ENCODE results near the gene CWF19L2.
"Not testable (repeated sequence)": the region's sequence is repeated elsewhere in the genome, so short reads cannot be mapped to it uniquely, and the experiment has no call there.

Gene CWF19L2

GRCh38 chr11:107457558-107458271 is at the start of gene CWF19L2:
Gene CWF19L2, minus strand, starts transcription at chr11:107457825. Its CDS starts 9 bp downstream, at chr11:107457816.
- peak; percentile 90 for DNase-seq

GRCh38 chr11:107505647-107506225 is 48.1 kb upstream of the CWF19L2 start:
- DNase-seq, result no peak

GRCh38 chr11:107504981-107505380 is 47.4 kb upstream of the CWF19L2 start:
- no peak for DNase-seq

GRCh38 chr11:107501713-107502112 is 44.1 kb upstream of the CWF19L2 start:
- DNase-seq, result no peak

GRCh38 chr11:107497371-107497770 is 39.7 kb upstream of the CWF19L2 start:
- not testable (repeated sequence) for DNase-seq

GRCh38 chr11:107496011-107496410 is 38.4 kb upstream of the CWF19L2 start:
- no peak for DNase-seq

- DNase-seq, result no peak
These were observed 36.4 kb upstream of the CWF19L2 start for GRCh38 chr11:107494055-107494454.

GRCh38 chr11:107493117-107493516 is 35.5 kb upstream of the CWF19L2 start:
- DNase-seq, result no peak

GRCh38 chr11:107490836-107491235 is 33.2 kb upstream of the CWF19L2 start:
- no peak for DNase-seq

- no peak for DNase-seq
These were observed 24.6 kb upstream of the CWF19L2 start for GRCh38 chr11:107482234-107482633.

- DNase-seq, result no peak
These were observed 21.3 kb upstream of the CWF19L2 start for GRCh38 chr11:107478922-107479321.

- no peak for DNase-seq
These were observed 20.2 kb upstream of the CWF19L2 start for GRCh38 chr11:107477820-107478219.

GRCh38 chr11:107473792-107474191 is 16.2 kb upstream of the CWF19L2 start:
- DNase-seq, result no peak

GRCh38 chr11:107472966-107473365 is 15.3 kb upstream of the CWF19L2 start:
- DNase-seq, result no peak

- no peak for DNase-seq
These were observed 11.0 kb upstream of the CWF19L2 start for GRCh38 chr11:107468596-107468995.

- DNase-seq, result no peak
These were observed 10.1 kb upstream of the CWF19L2 start for GRCh38 chr11:107467696-107468095.

- DNase-seq, result not testable (repeated sequence)
These were observed 8.7 kb upstream of the CWF19L2 start for GRCh38 chr11:107466275-107466866.

- no peak for DNase-seq
These were observed 444 bp downstream of the CWF19L2 start for GRCh38 chr11:107457205-107457557.

- DNase-seq, result no peak
These were observed 3.9 kb downstream of the CWF19L2 start for GRCh38 chr11:107453594-107454286.

GRCh38 chr11:107446822-107447431 is 10.7 kb downstream of the CWF19L2 start:
- DNase-seq, result no peak

GRCh38 chr11:107442715-107443215 is 14.9 kb downstream of the CWF19L2 start:
- no peak for DNase-seq

GRCh38 chr11:107439586-107440167 is 17.9 kb downstream of the CWF19L2 start:
- DNase-seq, result no peak

GRCh38 chr11:107438148-107438547 is 19.5 kb downstream of the CWF19L2 start:
- no peak for DNase-seq
